Transverse colon (tissue), 3 donors: Measurements from ENCODE around the gene WWOX.

ENCODE experiments used
- CTCF ChIP-seq, 5 experiments: fragments of 200-600 bp in 3 of 5; fragments of 450-650 bp in 2 of 5; sonication (generic) in 3 of 5; IDR thresholded peaks; 1 replicate in 2 of 5; 2 replicates in 3 of 5; pipeline ENCODE4 v1.5.1; 2016 to 2017; ENCODE audit warnings: antibody characterized with exemption in 5 of 5, inconsistent platforms in 3 of 5, mild to moderate bottlenecking in 2 of 5, moderate library complexity in 1 of 5
- EP300 ChIP-seq: sonication (generic); formaldehyde crosslinking; IDR thresholded peaks from one replicate; pipeline ENCODE4 v1.6.1; 2017; ENCODE audit warnings: antibody characterized with exemption, low read depth
- POLR2A ChIP-seq: fragments of 450-650 bp; IDR thresholded peaks from one replicate; pipeline ENCODE4 v1.6.1; 2016; ENCODE audit warnings: antibody characterized with exemption, mild to moderate bottlenecking, moderate library complexity

- no peak for TF ChIP-seq CTCF (IDR thresholded peaks at IDR 0.05)
- TF ChIP-seq EP300 = no peak
- TF ChIP-seq POLR2A = no peak
Measured at GRCh38 chr16:79158337-79158736, 1058.9 kb downstream of the WWOX start.
